ENCODE measurements around the gene PIK3R1.

DNA sequence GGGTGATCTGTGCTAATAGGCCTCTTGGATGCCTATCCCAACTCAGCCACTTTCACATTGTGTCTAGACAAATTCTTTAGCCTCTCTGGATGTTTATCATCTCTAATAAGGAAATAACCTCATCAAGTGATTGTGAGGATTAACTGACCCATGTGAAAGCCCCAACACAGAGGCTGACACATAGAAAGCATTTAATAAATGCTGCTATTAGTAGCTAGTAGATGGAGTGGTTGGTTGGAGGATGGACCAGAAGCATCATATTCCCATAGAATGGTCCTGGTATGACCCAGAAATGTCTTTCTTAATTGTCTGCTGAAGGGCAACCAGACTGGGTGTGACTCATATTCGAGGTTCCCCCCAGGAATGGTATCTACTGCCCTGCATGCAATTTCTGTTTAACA lies 124.4 kb downstream of the PIK3R1 start:
- TF ChIP-seq, protein P1, sequence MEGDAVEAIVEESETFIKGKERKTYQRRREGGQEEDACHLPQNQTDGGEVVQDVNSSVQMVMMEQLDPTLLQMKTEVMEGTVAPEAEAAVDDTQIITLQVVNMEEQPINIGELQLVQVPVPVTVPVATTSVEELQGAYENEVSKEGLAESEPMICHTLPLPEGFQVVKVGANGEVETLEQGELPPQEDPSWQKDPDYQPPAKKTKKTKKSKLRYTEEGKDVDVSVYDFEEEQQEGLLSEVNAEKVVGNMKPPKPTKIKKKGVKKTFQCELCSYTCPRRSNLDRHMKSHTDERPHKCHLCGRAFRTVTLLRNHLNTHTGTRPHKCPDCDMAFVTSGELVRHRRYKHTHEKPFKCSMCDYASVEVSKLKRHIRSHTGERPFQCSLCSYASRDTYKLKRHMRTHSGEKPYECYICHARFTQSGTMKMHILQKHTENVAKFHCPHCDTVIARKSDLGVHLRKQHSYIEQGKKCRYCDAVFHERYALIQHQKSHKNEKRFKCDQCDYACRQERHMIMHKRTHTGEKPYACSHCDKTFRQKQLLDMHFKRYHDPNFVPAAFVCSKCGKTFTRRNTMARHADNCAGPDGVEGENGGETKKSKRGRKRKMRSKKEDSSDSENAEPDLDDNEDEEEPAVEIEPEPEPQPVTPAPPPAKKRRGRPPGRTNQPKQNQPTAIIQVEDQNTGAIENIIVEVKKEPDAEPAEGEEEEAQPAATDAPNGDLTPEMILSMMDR (IDR thresholded peaks at IDR 0.05 in 8 of 11, conservative IDR thresholded peaks at IDR 0.05 in 3 of 11), result no peak
- TF ChIP-seq POLR2A (IDR thresholded peaks at IDR 0.05) (no peak), POLR2AphosphoS5 (IDR thresholded peaks at IDR 0.05) (no peak)
